ENCODE results near the gene TM2D3.

DNA sequence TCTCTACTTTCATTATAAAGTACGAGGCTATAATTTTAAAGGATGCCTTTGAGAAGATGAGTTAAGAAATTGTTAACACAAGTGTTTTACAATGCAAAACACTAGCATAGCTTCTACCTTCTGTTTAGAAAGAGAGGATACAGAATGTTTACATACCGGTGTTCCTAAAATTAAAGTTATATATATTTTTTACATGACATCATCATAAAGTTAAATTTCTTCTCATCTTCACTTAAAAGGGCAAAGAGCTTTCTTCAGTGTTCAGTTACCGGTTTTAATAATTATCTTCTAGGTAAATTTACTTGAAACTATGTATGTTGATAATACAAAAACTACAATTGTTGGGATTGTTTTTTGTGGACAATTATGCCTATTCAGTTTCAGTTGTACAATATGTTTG lies 32.7 kb upstream of the TM2D3 start:
- TF ChIP-seq POLR2AphosphoS5 (IDR thresholded peaks at IDR 0.05; ENCODE audit: low read depth, low read length), result no peak
- no peak for TF ChIP-seq CTCF (IDR thresholded peaks at IDR 0.05; ENCODE audit: control extremely low read depth in 1 of 3, insufficient read depth in 1 of 3, low read depth in 1 of 3, low read length in 3 of 3)
